ENCODE results near the gene FLNB. TPM values are rescaled to one million over a fixed set of nuclear protein-coding genes. Genes with fewer than 3 reads are reported as not detected.
A peak's percentile ranks its signal among the peaks of the same experiment; 100 is the strongest.
"Not testable (repeated sequence)": the region's sequence is repeated elsewhere in the genome, so short reads cannot be mapped to it uniquely, and the experiment has no call there.

FLNB gene
- total and polyA plus RNA-seq, 2 of the 13 experiments (the other 11 are each of a cell fraction or from before 2014, with no cell fraction given), result 106 to 130 TPM

GRCh38 chr3:58051658-58052261 is 43.5 kb downstream of the FLNB start:
- Histone ChIP-seq H3K4me3 (replicated peaks in 1 of 3; ENCODE audit: insufficient read depth in 1 of 3, low read depth in 2 of 3, low read length in 3 of 3) (peak overlapping the region in 1 of 3 experiments; percentile 20; a peak in 1 of 6 replicates), H3K9ac (ENCODE audit: insufficient read depth, low read depth, low read length) (peak overlapping the region; percentile 66; the same call in 1 of the 2 replicates), H3K4me1 (ENCODE audit: insufficient read depth, low read length) (peaks cover 90% of the 10 kb centered on the region), H3K27ac (ENCODE audit: extremely low read length, insufficient read depth, low read length) (peak overlapping the region; percentile 96), H3K4me2 (ENCODE audit: low read depth, low read length) (peak overlapping the region; percentile 58), H3K79me2 (ENCODE audit: insufficient read depth, low read length) (peaks cover 99% of the 10 kb centered on the region)
- FAIRE-seq; H3K9me3 ChIP-seq (ENCODE audit: low read length); H2AFZ ChIP-seq (ENCODE audit: low read length); in situ Hi-C loops (cut with HindIII; ENCODE audit: extremely low pct_ligation_motif_present, low pct_unique_long_range_greater_than_20kb); H4K20me1 ChIP-seq (ENCODE audit: insufficient read depth, low read length); intact Hi-C loops (cut with micrococcal nuclease; ENCODE audit: unreplicated experiment); H3K36me3 ChIP-seq (replicated peaks in 1 of 2; ENCODE audit: control insufficient read depth in 1 of 2, insufficient read depth in 2 of 2, low read length in 2 of 2); ATAC-seq; CTCF ChIA-PET (ENCODE audit: low intra/inter-chr PET ratio, low total read pairs); BruUV-seq (replicated peaks); H3K27me3 ChIP-seq (ENCODE audit: control insufficient read depth in 1 of 2, insufficient read depth in 2 of 2, low read length in 2 of 2); DNase-seq (ENCODE audit: low spot score); TF ChIP-seq SOX6 (IDR thresholded peaks at IDR 0.05); CREM (CRISPR knock-in tag; IDR thresholded peaks at IDR 0.05); NR2F6 (IDR thresholded peaks at IDR 0.05): not testable (repeated sequence)
- 67% methylated on average over 15 of the region's 15 CpGs for WGBS (ENCODE audit: low lambda C conversion rate)
- TF ChIP-seq SOX6 (CRISPR knock-in tag; IDR thresholded peaks at IDR 0.05), result peak; percentile 32; the same call in 1 of the 2 replicates
- TF ChIP-seq ZBTB38 (CRISPR knock-in tag; IDR thresholded peaks at IDR 0.05), result 0 out of 2 replicates have a peak, but pooled peaks have one; percentile 71
- TF ChIP-seq CREM (IDR thresholded peaks at IDR 0.05), result 0 out of 2 replicates have a peak, but pooled peaks have one; percentile 7
- peak; percentile 44; the same call in 1 of the 2 replicates for TF ChIP-seq RARA (CRISPR knock-in tag; IDR thresholded peaks at IDR 0.05)
- TF ChIP-seq HOXA3 (CRISPR knock-in tag; IDR thresholded peaks at IDR 0.05), result 0 out of 2 replicates have a peak, but pooled peaks have one; percentile 11
- 0 out of 2 replicates have a peak, but pooled peaks have one; percentile 18 for TF ChIP-seq MED1 (CRISPR knock-in tag; IDR thresholded peaks at IDR 0.05)
- peak; percentile 18; the same call in 1 of the 2 replicates for TF ChIP-seq NR2F6 (CRISPR knock-in tag; IDR thresholded peaks at IDR 0.05)
- TF ChIP-seq RXRA (CRISPR knock-in tag; IDR thresholded peaks at IDR 0.05), result peak; percentile 38; the same call in 1 of the 2 replicates
- TF ChIP-seq ZNF574 (CRISPR knock-in tag; IDR thresholded peaks at IDR 0.05), result 0 out of 2 replicates have a peak, but pooled peaks have one; percentile 15
- 0 out of 2 replicates have a peak, but pooled peaks have one; percentile 18 for TF ChIP-seq ZNF414 (CRISPR knock-in tag; IDR thresholded peaks at IDR 0.05)
- peak; percentile 36 for TF ChIP-seq SOX5 (CRISPR knock-in tag; IDR thresholded peaks at IDR 0.05; ENCODE audit: borderline replicate concordance)
- POLR2A ChIA-PET, result interaction anchor here (0.7 to 3.5 kb wide), 8 partner anchors 8 to 254 kb away, joined by 3 to 86 read pairs (median 6); partner anchors contain the start of genes HTD2 and RPP14
